DMS 273 (cell line): Measurements from ENCODE around the gene RIPOR2.

ENCODE experiments used
- DNase-seq: peaks from one replicate; lab custom pipeline; 2025; ENCODE audit not compliant: unreplicated experiment; lab: John Stamatoyannopoulos, UW

Gene RIPOR2

DNA sequence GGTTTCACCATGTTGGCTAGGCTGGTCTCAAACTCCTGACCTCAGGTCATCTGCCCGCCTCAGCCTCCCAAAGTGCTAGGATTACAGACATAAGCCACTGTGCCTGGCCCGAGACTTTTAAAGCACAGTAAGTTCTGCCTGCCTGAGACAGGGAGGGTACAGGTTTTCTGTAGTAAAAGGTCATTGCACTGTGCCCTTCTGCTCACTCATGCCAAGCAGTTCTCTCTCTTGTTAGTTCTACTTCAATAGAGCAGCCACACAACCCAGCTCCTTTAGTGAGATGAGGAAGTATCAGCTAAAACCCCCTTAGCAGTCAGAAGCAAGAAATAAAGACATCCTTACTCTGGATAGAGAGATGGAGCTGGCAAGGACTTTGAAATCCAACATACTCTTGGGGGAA, 84.7 kb downstream of the RIPOR2 start:
- DNase-seq: no peak

DNA sequence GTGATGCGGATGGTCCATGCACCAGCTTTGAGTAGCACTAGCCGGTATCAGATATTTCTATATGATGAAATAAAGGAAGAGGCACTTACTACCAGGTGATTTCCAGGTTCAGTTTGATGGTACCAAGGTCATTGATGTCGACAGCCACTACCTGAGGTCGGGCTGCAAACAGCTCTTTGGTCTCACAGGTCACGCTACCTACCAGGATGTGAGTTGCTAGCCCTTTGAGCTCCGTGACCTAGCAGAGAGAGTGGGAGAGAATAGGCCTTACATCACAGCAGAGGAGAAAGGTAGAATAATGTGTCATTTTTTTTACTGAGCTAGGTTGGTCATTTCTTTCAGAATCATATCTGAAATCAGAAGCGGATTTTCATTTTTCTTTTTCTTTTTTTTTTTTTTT, 86.0 kb downstream of the RIPOR2 start:
- DNase-seq: no peak

DNA sequence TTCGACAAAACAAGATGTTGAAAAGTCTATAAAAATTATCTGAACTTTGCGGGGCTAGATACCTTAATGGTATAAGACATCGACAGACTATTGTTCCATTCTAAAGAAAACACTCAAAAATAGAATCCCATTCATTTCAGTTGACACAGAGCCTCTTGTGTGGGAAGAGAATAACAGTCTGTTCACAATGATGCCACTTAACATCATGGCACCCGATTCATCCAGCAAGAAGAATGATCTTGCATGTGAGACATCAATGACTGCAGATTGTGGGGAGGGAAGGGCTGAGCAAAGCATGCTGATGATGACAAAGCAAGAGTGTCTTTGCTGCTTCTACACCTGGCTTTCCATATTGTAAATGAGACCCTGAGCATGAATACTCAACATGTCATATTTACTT, 87.3 kb downstream of the RIPOR2 start:
- no peak for DNase-seq

DNA sequence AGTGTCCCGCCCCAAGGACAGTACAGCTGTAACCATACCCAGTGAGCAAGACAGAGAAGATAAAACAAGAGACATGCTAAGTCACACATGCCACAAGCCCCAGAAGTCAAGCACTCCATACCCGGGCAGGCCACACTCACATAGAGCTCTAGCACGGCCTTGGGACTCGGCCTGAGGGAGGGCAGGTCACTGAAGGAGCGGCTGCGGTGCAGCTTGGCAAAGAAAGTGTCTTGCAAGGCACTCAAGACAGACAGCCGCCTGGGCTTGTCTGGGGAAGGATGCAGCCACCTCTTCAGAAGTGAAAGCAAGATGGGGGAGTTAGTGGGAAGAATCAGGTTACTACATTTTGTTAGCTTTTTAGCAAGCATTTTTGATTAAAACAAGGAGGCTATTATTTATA, 88.4 kb downstream of the RIPOR2 start:
- DNase-seq: no peak

DNA sequence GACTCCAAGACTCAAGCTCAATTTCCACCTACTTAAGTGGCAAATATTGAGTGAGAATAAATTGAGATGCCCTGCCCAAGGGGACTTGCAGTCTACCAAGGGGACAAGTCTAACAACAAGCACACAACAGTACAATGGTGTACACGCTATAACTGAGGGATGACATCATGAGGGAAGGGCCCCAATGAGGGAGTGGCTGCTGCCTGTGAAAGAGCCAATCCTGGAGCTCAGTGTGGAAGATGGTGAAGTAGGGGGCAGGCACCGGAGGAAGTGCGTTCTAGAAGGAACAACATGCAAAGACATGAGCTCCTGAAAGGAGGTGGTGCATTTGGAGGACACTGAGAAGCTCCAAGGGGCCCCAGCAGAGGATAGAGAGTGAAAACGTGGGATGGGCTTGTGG, 90.2 kb downstream of the RIPOR2 start:
- no peak for DNase-seq

DNA sequence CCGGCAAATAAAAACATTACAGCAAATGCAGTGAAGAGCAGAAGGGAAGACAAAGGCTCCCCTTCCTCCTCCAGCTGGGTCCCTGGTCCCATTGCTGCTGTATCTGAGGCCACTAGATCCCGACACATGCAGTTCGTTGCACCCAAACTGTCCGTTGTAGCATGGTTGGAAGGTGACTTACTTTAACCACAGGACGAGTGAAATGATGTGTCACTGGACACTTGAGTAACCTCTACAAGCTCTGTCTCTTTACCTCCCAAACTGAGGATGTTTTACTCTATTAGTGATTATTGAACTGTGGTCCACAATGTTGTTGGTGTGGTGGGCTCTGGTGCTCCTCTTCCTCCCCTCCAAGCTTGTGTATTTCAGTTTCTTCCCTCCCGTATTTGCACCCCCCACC, 90.9 kb downstream of the RIPOR2 start:
- DNase-seq: no peak

DNA sequence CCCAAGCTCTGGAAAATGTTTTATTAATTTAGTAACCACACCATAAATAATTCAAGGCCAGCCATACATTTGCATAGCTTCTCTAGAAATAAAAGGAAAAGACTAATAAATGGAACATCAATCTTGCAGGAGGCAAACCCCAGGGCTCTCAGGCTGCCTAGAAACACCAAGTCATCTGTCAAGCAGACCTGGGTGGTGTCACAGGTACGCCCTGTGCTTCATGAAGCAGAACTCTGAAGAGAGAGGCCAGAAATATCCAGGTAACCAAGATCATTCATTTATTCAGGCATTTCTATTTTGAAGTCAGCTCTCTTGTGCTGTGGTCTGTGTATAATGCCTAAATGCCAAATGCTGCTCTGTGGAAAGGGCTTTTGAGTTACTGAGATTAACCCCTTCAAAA, 91.7 kb downstream of the RIPOR2 start:
- no peak for DNase-seq

DNA sequence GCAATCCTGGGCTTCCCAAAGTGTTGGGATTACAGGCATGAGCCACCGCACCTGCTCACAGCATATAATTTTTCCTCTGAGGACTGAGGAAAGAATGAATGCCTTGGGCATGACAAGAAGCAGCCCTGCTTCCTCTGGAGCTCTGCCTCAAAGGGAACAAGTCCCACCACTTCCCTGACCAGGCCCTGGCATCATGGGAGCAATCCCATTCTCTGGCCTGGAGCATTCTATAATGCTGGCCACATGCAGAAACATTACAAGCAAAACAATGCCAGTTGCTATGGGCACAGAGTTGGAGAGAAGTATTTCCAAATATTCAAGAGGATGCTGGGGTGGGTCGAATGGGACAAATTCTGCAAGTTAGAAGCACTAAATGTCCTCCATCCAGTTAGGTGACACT, 95.6 kb downstream of the RIPOR2 start:
- no peak for DNase-seq

DNA sequence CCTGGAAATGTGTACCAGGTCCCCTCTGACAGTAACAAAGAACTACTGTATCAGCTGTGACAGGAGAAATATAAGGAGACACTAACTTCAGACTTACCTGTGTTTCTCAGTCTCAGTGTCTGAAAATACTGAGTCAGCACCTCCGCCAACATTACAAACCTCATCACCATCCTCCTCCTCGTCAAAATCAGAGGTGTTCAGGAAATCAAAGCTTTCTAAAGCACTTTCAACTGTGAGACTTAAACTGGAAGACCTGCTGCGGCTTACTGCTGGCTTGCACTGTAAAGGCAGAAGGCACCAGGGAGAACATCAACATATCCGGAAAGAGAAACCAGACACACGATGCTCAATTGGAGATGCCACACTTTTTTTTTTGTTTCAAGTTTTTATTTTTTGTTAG, 96.8 kb downstream of the RIPOR2 start:
- DNase-seq: no peak

DNA sequence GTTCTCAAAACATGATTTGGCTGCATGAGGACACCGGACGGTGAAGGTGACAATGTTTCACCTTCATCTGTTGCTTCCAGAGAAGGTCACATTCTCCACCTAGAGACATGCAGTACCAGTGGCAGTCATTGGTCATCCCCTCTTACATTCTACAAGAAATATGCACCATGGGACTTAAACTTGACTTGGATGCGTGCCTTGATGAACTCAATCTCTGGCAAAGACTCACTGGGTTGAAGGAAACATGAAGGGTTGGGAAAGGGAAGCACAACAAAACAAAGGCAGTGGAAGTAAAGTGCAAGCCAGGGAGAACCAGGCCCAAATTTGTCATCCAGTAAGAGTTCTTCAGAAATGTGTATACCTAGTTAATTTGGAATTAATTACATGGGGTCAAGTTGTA, 97.7 kb downstream of the RIPOR2 start:
- DNase-seq: no peak

DNA sequence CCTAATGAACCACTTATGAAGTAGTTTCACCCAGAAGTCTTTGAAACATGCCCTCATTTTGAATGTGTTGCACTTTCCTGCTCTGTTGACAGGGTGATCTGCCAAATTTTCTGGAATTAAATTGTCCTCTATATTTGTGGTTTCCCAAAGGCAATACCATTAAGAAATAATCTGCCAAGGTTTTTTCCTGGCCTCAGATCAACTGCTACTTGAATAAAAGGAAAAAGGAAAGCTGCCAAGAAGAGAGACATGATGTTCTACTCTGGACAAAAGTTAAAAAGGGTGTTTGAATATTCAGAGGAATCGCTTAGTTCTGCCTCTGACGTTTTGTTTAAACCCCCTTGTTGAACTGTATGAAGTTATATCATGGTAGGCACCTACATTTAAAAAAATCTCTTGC, 99.7 kb downstream of the RIPOR2 start:
- DNase-seq: no peak

DNA sequence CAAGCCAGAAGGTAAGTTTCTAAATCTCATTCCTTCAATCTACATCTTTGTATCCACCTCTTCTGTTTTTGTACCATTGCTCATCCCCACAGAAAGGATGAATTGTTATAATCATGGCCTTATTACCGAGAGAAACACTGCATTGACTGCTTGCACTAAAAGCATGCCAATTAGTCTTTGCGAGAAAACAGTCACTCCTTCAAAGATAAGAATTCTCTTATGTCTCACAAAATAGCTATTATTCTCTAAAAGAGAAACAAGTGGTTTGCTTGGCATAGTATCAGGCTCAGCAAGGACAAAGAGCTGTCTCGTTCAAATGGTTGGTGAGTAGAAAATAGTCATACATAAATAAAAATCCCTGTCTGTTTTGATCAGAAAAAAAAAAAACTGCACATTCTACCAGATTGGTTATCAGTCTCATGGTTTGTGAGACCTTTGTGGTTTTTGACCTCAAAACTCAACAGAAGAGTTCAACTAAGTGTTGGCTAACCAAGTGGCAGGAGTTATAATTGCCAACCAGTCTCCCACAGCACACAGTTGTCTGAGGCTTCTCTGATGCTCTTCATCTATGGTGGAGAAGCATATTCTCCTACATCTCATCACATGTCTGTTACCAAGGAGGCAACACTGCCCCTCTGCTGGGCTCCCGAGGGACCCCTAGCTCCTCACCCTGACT, 101.9 kb downstream of the RIPOR2 start:
- no peak for DNase-seq

DNA sequence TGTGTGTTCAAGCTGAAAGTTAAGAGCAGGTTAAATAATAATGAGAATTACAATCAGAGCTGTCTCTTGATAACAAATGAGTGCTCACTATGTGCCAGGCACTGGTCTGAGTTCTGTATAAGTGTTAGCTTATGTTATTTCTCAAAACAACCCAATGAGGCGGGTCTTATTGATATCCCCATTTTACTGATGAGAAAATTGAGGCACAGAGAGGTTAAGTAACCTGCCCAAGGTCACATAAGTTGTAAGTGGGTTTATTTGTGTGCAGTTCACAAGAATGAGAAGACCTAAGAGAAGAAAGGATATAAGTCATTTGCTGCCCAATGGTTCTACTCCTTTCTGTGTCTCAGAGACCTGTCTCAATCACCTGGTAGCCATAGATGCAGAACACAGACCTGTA, 103.0 kb downstream of the RIPOR2 start:
- no peak for DNase-seq

DNA sequence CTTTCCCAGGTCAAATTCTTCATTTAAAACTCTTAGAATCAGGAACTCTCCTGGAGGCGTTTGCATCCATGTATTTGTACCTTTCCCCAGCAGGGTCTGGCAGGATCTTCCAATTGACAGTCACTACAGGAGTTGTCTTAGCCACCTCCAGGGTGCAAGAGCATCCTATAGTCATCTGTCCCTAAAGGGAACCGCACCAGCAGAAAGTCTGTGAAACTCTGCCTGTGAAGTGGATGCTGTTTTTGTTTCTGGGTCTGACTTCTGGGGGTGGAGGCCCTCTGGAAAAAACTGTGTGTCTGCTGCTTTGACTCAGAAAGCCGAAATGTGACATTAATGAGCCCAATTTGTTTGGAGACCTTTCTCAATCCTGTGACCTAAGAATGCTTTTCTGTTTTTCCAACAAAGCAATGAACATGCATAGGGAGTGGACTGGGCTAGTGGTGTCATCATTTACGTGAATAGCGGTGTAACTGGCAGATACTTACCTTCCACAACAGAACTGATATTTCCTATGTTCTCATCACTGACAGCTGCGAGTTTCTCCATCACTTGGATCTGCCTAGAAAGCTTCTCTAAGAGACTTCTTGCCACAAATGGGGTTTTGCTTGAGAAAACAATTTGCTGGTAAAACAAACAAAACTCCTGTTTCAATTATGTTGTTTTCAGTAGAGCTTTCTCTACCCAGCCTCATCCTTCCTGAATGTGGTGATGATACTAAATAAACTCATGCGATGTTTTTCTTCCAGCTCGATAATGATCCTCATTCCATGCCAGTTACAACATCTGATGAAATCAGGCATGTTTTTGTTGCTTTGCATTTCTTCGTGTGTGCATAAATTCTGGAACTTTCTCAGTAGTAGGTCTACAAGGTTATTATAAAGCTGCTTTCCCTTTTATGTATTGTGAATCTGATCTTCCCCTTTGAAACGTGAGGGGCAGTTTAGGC, 103.7 kb downstream of the RIPOR2 start:
- DNase-seq: no peak

DNA sequence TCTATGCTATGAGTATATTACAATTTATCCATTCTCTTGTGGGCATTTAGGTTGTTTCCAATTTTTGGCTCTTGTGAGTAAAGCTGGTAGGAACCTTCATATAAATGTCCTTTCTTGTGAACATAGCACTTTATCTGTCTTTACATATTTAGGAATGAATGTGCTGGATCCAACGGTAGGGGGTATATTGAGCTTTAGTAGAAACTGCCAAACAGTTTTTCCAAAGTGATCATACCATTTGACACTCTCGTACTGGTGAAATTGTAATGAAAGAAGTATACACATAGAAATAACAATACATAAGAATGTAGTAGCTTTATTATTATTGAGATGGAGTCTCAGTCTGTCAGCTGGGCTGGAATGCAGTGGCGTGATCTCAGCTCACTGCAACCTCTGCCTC, 106.1 kb downstream of the RIPOR2 start:
- no peak for DNase-seq

DNA sequence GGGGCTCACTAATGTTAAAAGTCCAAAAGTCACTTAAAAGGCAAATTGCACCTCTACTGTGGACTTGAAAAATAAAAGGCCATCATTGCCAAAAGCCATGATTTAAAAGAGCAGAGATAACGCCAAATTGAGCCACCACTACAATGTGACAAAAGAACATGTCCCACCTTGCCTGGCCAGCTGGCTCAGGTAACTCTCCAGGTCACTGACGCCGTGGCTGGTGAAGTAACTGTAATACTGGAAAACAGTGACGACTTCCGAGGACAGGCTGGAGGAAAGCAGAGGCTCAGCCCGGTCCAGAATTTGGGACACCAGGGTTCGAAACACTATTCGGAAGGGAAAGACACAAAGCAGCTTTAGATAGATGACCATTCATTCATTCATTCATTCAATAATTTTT, 107.8 kb downstream of the RIPOR2 start:
- DNase-seq: no peak

DNA sequence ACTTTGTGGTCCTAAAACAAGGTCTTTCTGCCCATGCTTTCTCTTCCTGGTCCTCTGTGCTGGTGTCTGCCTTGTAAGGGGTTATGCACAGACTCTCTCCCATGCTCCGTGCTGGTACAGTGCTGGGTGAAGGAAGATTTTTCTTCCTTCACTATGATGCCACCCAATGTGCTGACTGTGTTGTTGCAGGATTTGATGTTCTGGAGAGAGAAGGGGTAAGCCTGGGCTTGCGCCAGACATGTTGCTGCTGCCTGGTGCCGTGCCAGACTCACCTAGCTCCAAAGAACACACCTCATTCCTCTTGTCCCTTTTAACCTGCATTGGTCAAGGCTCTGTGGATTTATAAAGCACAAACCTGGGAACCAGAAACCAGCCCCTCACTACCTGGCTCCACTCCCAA, 108.6 kb downstream of the RIPOR2 start:
- peak; percentile 49 for DNase-seq

DNA sequence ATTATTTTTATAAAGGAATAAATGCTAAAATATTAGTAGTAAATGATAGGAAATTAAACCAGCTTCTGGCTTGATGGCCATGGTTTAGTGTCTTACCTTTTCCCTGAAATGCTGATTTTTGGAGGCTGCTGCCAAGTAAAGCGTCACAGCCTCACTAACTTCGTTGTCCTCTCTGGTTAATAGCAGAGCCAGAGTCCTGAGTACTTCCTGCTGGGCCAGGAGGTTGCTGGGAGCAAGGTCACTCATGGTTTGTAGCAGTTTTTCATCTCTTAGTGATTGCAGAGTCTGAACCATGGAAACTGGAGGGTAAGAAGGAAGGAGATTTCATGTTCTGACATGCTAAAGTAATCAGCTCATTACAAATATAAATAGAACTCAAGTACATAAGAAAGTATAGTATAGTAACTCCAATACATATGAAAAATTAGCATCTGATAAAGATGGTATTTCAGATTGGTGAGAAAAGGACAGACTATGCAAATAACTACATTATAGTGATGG, 110.6 kb downstream of the RIPOR2 start:
- no peak for DNase-seq

DNA sequence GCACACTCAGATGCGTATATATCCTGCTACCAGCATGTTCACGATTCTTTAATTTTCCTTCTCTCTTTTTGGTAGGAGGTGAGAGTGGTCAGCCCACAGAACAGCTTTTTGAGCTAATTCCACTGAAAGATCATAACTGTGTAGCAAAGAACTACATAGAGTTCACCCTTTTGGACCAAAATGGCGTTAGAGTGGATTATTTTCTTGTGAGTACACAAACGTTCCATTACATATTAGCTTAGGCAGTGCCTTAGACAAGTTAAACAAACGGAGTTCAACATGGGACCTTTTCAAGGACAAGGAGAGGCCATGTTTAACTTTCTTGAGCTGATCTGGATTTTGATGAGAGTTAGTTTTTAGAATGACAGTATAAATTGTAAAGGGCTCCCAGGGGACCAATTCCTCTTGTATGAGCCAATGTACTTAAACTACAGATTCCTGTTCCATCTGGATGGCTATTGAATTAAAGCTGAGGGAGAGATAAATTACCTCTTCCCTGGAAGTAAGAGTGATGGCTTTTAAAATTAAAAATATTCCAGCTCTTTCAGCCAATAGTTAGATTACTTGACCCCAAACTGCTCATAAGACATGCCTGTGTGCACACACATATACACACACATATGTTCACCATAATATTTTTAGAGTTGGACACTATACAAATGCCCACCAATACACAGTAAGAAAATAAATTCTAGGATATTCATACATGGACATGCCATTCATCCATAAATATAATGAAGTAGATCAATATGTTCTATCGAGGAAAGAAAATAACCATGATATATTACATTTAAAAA, 111.4 kb downstream of the RIPOR2 start:
- DNase-seq: peak; percentile 78

DNA sequence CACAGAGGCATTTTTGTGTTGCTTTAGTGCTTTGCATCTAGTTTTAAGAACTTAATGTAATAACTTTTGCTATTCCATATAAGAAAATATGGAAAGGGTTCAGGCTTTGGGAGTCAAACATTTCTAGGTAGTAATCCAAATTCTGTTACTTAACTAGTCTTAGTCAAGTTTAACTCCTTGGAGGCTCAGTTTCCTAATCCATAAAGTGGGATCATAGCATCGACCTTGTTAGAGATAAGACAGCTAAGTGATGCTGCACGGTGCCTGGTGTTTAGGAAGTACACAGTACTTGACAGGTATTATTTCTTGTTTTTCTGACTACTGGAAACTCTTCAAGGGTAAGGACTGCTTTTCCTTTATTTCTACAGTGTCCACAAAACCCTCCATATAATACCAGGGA, 112.6 kb downstream of the RIPOR2 start:
- DNase-seq: no peak

DNA sequence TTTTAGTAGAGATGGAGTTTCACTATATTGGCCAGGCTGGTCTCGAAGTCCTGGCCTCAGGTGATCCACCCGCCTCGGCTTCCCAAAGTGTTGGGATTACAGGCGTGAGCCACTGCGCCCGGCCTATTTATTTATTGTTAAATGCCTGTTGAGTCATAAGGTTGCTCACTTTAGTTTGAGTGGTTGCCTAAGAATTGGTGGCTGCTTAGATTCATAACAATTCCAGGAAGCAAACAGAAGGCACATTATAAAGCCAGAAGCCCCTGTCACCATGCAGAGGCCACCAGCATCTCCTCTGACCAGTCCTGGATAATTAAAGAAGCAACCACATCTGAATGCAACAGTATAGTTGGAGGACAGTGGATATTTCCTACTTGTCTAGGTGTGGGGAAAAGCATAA, 113.1 kb downstream of the RIPOR2 start:
- DNase-seq: no peak
